Measurements from ENCODE around the gene LAYN.

The LAYN gene

GRCh38 chr11:111542606-111543275 is 2.2 kb downstream of the LAYN start:
- H3K27ac ChIP-seq (ENCODE audit: low read depth, low read length, severe bottlenecking): no peak overlapping the region
- peaks cover 37% of the 10 kb centered on the region for H3K36me3 ChIP-seq (ENCODE audit: control insufficient read depth, insufficient read depth, low read length)
- H3K9me3 ChIP-seq (ENCODE audit: control insufficient read depth, low read length): peaks cover 8% of the 10 kb centered on the region
- no peak overlapping the region for H3K4me3 ChIP-seq (ENCODE audit: extremely low read depth, insufficient read depth, low read length, poor library complexity, severe bottlenecking)
- H3K4me1 ChIP-seq (ENCODE audit: control insufficient read depth, insufficient read depth, low read length, poor library complexity, severe bottlenecking): peaks cover 20% of the 10 kb centered on the region
- WGBS, 2 experiments (ENCODE audit: insufficient coverage in 2 of 2): 91 to 96% methylated on average over 7 to 10 of the region's 10 CpGs

DNA sequence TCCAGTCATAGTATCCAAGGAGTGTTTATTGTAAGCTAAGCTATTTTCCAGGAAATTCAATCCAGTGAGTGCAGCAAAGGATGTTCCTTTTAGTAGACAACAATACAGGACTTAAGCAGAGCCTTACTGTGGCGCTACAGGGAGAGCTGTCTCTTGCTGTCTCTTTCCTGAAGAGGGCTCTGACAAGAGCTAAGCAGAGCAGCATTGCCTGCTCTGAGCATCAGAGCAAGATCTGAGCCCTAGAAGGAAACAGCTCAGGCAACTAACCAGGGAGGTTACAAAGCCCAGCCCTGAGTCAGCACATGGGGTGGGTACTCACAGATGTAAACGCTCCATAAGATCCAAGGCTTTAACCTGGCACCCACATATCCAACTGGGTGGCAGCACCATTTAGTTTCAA is 8.0 kb downstream of the LAYN start:
- Histone ChIP-seq H3K27ac (ENCODE audit: low read depth, low read length, severe bottlenecking) (no peak overlapping the region), H3K4me3 (ENCODE audit: extremely low read depth, insufficient read depth, low read length, poor library complexity, severe bottlenecking) (no peak overlapping the region), H3K36me3 (ENCODE audit: control insufficient read depth, insufficient read depth, low read length) (peaks cover 52% of the 10 kb centered on the region), H3K4me1 (ENCODE audit: control insufficient read depth, insufficient read depth, low read length, poor library complexity, severe bottlenecking) (peaks cover 5% of the 10 kb centered on the region), H3K9me3 (ENCODE audit: control insufficient read depth, low read length) (no peaks in the 10 kb centered on the region)
- WGBS, 2 experiments (ENCODE audit: insufficient coverage in 2 of 2): 92 to 100% methylated on average over 1 to 2 of the region's 2 CpGs

- no peaks in the 10 kb centered on the region for H3K9me3 ChIP-seq (ENCODE audit: control insufficient read depth, low read length)
- whole genome bisulfite sequencing, 2 experiments (ENCODE audit: insufficient coverage in 2 of 2): 72 to 85% methylated on average over 4 to 9 of the region's 11 CpGs
- H3K27ac ChIP-seq (ENCODE audit: low read depth, low read length, severe bottlenecking): no peak overlapping the region
- peaks cover 5% of the 10 kb centered on the region for H3K4me1 ChIP-seq (ENCODE audit: control insufficient read depth, insufficient read depth, low read length, poor library complexity, severe bottlenecking)
- no peak overlapping the region for H3K4me3 ChIP-seq (ENCODE audit: extremely low read depth, insufficient read depth, low read length, poor library complexity, severe bottlenecking)
- peaks cover 44% of the 10 kb centered on the region for H3K36me3 ChIP-seq (ENCODE audit: control insufficient read depth, insufficient read depth, low read length)
Observed at GRCh38 chr11:111549196-111549868, 8.8 kb downstream of the LAYN start.

GRCh38 chr11:111549869-111550203 is 9.3 kb downstream of the LAYN start:
- WGBS, 2 experiments (ENCODE audit: insufficient coverage in 2 of 2): 77 to 86% methylated on average over 1 to 2 of the region's 3 CpGs
- H3K9me3 ChIP-seq (ENCODE audit: control insufficient read depth, low read length): no peaks in the 10 kb centered on the region

DNA sequence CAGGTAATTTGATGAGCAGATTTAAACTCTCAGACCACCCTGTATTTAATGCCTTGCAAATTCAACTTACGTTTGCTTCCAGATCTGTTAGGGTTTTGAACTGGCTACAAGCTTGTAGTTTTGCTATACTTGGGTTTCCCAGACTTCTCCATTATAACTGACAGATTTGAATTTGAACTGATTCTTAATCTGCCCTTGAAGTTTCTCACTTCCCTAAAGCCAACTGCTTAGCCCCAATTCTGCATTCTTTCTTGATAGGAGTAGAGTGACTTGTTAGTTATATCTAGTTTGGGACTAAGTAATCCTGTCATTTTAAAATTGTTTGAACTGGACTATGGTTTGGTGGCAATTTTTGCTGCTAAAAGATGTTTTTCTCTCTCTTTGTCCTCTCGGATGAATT is 9.7 kb downstream of the LAYN start:
- H3K9me3 ChIP-seq (ENCODE audit: control insufficient read depth, low read length): peaks cover 2% of the 10 kb centered on the region
- no peak overlapping the region for H3K27ac ChIP-seq (ENCODE audit: low read depth, low read length, severe bottlenecking)
- 88 to 90% methylated on average over 1 to 2 of the region's 2 CpGs for WGBS, 2 experiments (ENCODE audit: insufficient coverage in 2 of 2)
- H3K4me3 ChIP-seq (ENCODE audit: extremely low read depth, insufficient read depth, low read length, poor library complexity, severe bottlenecking): no peak overlapping the region
- H3K4me1 ChIP-seq (ENCODE audit: control insufficient read depth, insufficient read depth, low read length, poor library complexity, severe bottlenecking): peaks cover 5% of the 10 kb centered on the region
- peaks cover 49% of the 10 kb centered on the region for H3K36me3 ChIP-seq (ENCODE audit: control insufficient read depth, insufficient read depth, low read length)

More at GRCh38 chr11:111549869-111550203, 9.3 kb downstream of the LAYN start:
- peaks cover 45% of the 10 kb centered on the region for H3K36me3 ChIP-seq (ENCODE audit: control insufficient read depth, insufficient read depth, low read length)
- H3K4me1 ChIP-seq (ENCODE audit: control insufficient read depth, insufficient read depth, low read length, poor library complexity, severe bottlenecking): peaks cover 5% of the 10 kb centered on the region
- H3K27ac ChIP-seq (ENCODE audit: low read depth, low read length, severe bottlenecking): no peak overlapping the region
- H3K4me3 ChIP-seq (ENCODE audit: extremely low read depth, insufficient read depth, low read length, poor library complexity, severe bottlenecking): no peak overlapping the region

DNA sequence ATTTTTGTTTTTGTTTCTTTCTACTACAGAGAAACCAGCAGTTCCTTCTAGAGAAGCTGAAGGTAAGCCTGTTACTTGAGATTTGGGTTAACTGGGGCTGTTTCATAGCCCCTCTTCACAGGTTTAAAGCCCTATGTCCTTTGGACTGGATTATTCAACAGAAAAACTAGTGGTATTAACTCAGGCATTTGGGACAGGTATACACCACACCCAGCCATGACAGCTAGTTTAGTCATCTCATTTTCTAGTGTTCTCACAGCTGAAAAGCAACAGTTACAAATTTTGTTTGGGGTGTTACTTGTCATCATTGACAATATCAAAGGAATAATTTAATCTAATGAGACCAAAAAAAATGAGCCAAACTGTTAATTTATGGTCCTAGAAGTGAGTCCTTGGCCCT is 14.0 kb downstream of the LAYN start:
- peaks cover 48% of the 10 kb centered on the region for H3K36me3 ChIP-seq (ENCODE audit: control insufficient read depth, insufficient read depth, low read length)
- no peak overlapping the region for H3K4me3 ChIP-seq (ENCODE audit: extremely low read depth, insufficient read depth, low read length, poor library complexity, severe bottlenecking)
- no peak overlapping the region for H3K27ac ChIP-seq (ENCODE audit: low read depth, low read length, severe bottlenecking)
- H3K9me3 ChIP-seq (ENCODE audit: control insufficient read depth, low read length): peaks cover 14% of the 10 kb centered on the region
- H3K4me1 ChIP-seq (ENCODE audit: control insufficient read depth, insufficient read depth, low read length, poor library complexity, severe bottlenecking): no peaks in the 10 kb centered on the region

DNA sequence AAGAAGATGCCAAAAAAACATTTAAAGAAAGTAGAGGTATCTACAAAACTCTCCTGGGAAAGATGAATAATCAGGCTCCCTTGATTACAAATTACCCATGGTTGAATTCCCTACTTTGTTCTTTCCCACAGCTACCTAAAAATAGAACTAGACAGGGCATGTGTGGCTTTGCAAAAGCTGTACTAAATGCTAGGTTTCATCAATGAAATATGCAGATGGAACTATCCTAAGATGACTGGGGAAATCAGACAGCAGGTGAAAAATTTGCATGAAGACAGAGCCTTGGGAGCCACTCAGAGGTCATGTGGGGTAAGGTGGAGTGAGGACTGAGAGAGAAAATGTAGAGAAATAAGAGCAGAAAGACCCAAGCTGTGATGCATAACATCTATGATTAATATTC is 14.7 kb downstream of the LAYN start:
- Histone ChIP-seq H3K9me3 (ENCODE audit: control insufficient read depth, low read length) (peaks cover 14% of the 10 kb centered on the region), H3K27ac (ENCODE audit: low read depth, low read length, severe bottlenecking) (no peak overlapping the region), H3K4me1 (ENCODE audit: control insufficient read depth, insufficient read depth, low read length, poor library complexity, severe bottlenecking) (no peaks in the 10 kb centered on the region), H3K4me3 (ENCODE audit: extremely low read depth, insufficient read depth, low read length, poor library complexity, severe bottlenecking) (no peak overlapping the region), H3K36me3 (ENCODE audit: control insufficient read depth, insufficient read depth, low read length) (peaks cover 52% of the 10 kb centered on the region)

DNA sequence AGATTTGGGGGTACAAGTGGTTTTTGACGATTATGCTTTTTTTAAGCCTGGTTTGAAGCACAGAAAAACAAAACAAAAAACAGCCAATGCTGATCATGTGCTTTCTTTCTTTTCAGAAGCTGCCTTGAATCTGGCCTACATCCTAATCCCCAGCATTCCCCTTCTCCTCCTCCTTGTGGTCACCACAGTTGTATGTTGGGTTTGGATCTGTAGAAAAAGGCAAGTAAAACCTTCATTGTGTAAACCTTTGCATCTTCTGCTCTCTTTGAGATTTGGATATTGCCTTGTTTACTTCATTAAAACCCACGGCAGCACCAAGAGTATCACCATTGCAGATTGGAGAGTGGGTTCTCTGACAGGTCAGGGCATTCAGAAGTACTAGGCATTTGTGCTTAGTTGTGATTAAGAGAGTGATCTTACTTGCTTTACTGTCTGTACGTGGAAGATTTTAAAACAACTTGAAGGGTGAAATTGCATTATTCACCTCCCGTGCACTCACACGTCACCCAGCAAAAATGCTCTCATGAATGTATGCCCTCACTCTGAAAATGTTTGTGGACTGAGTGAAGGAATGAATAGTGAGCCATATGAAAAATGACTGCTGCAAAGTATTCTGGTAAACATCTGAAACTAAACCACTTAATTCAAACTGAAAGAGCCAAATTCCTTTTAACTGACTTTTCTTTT is 17.0 kb downstream of the LAYN start:
- Histone ChIP-seq H3K4me3 (ENCODE audit: extremely low read depth, insufficient read depth, low read length, poor library complexity, severe bottlenecking) (no peak overlapping the region), H3K9me3 (ENCODE audit: control insufficient read depth, low read length) (peaks cover 14% of the 10 kb centered on the region), H3K27ac (ENCODE audit: low read depth, low read length, severe bottlenecking) (no peak overlapping the region), H3K36me3 (ENCODE audit: control insufficient read depth, insufficient read depth, low read length) (peaks cover 54% of the 10 kb centered on the region), H3K4me1 (ENCODE audit: control insufficient read depth, insufficient read depth, low read length, poor library complexity, severe bottlenecking) (peaks cover 18% of the 10 kb centered on the region)
- 100% methylated on average over 3 of the region's 5 CpGs; no CpG with 5 or more reads in 1 of the 2 experiments for WGBS, 2 experiments (ENCODE audit: insufficient coverage in 2 of 2)

DNA sequence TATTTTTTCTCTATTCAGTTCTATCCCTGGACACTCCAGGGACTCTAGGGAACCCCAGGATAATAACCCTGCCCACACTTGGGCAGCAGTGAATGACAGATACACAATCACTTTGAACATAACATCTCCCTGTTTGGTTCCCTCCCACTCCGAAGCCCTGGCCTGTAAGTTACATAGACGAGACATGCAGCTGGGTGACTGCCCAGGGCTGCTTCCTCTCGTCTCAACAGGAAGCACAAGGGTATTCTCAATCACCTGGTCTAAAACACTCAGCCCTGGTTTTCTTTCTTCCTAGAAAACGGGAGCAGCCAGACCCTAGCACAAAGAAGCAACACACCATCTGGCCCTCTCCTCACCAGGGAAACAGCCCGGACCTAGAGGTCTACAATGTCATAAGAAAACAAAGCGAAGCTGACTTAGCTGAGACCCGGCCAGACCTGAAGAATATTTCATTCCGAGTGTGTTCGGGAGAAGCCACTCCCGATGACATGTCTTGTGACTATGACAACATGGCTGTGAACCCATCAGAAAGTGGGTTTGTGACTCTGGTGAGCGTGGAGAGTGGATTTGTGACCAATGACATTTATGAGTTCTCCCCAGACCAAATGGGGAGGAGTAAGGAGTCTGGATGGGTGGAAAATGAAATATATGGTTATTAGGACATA is 19.4 kb downstream of the LAYN start:
- H3K4me3 ChIP-seq (ENCODE audit: extremely low read depth, insufficient read depth, low read length, poor library complexity, severe bottlenecking): no peak overlapping the region
- H3K36me3 ChIP-seq (ENCODE audit: control insufficient read depth, insufficient read depth, low read length): peaks cover 50% of the 10 kb centered on the region
- no peak overlapping the region for H3K27ac ChIP-seq (ENCODE audit: low read depth, low read length, severe bottlenecking)
- peaks cover 14% of the 10 kb centered on the region for H3K9me3 ChIP-seq (ENCODE audit: control insufficient read depth, low read length)
- peaks cover 24% of the 10 kb centered on the region for H3K4me1 ChIP-seq (ENCODE audit: control insufficient read depth, insufficient read depth, low read length, poor library complexity, severe bottlenecking)
- WGBS, 2 experiments (ENCODE audit: insufficient coverage in 2 of 2): 89 to 93% methylated on average over 11 of the region's 11 CpGs

DNA sequence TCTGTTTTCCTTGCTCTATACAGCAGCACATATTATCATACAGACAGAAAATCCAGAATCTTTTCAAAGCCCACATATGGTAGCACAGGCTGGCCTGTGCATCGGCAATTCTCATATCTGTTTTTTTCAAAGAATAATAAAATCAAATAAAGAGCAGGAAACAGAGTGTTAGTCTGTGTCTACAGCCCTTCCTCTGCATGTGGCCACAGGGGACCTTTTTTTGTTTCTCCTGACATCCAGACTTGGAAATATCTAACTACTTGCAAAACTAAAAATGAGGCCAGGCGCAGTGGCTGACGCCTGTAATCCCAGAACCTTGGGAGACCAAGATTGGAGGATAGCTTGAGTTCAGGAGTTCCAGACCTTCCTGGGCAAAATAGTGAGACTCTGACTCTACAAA is 20.3 kb downstream of the LAYN start:
- H3K4me3 ChIP-seq (ENCODE audit: extremely low read depth, insufficient read depth, low read length, poor library complexity, severe bottlenecking): no peak overlapping the region
- H3K4me1 ChIP-seq (ENCODE audit: control insufficient read depth, insufficient read depth, low read length, poor library complexity, severe bottlenecking): peaks cover 24% of the 10 kb centered on the region
- WGBS, 2 experiments (ENCODE audit: insufficient coverage in 2 of 2): 80% methylated on average over 1 of the region's 3 CpGs; no CpG with 5 or more reads in 1 of the 2 experiments
- H3K27ac ChIP-seq (ENCODE audit: low read depth, low read length, severe bottlenecking): no peak overlapping the region
- peaks cover 41% of the 10 kb centered on the region for H3K36me3 ChIP-seq (ENCODE audit: control insufficient read depth, insufficient read depth, low read length)
- H3K9me3 ChIP-seq (ENCODE audit: control insufficient read depth, low read length): peaks cover 8% of the 10 kb centered on the region

Data from mesodermal cell (in vitro differentiated cells).